IMR-90 (cell line): ENCODE measurements around the gene CNBD2.

ENCODE experiments used
- BHLHE40 ChIP-seq: fragments of 150-350 bp; IDR thresholded peaks from 2 replicates; pipeline ENCODE4 v1.6.1; 2016; ENCODE audit warnings: mild to moderate bottlenecking, low read depth, low read length
- CTCF ChIP-seq: conservative IDR thresholded peaks from 2 replicates; pipeline ENCODE4 v1.5.1; 2012; ENCODE audit warnings: mild to moderate bottlenecking, low read depth, low read length, improper control_type of control experiment
- MAZ ChIP-seq: IDR thresholded peaks from 2 replicates; pipeline ENCODE4 v1.6.1; 2012; ENCODE audit warnings: low read depth, mild to moderate bottlenecking, low read length, improper control_type of control experiment, moderate library complexity, borderline replicate concordance
- POLR2A ChIP-seq: IDR thresholded peaks from 2 replicates; pipeline ENCODE4 v1.6.1; 2012; ENCODE audit warnings: mild to moderate bottlenecking, low read depth, low read length
- SMC3 ChIP-seq: fragments of 150-350 bp; IDR thresholded peaks from 2 replicates; pipeline ENCODE4 v1.6.1; 2016; ENCODE audit warnings: low read depth, mild to moderate bottlenecking, antibody characterized with exemption, low read length, moderate library complexity

GRCh38 chr20:36052117-36052513, 83.7 kb downstream of the CNBD2 start:
- TF ChIP-seq CTCF = no peak
- no peak for TF ChIP-seq SMC3
- no peak for TF ChIP-seq BHLHE40
- TF ChIP-seq MAZ = no peak
- no peak for TF ChIP-seq POLR2A
